MM.1S (cell line): ENCODE results near the gene EN2.

Experiments
- DNase-seq: peaks from one replicate; pipeline ENCODE4 v3.0.0-alpha.2; 2015
- H2AFZ ChIP-seq: fragments of 300-600 bp; sonication (generic); 2 replicates; pipeline ENCODE4 v1.6.0; 2016; ENCODE audit warnings: antibody characterized with exemption, low read length
- H3F3A ChIP-seq: fragments of 300-600 bp; sonication (generic); 2 replicates; pipeline ENCODE4 v1.6.1; 2016; ENCODE audit warnings: mild to moderate bottlenecking, antibody characterized with exemption, low read length, moderate library complexity, mixed read lengths; ENCODE audit not compliant: insufficient read depth
- H3K27ac ChIP-seq: fragments of 300-600 bp; sonication (generic); 2 replicates; pipeline ENCODE4 v1.5.1; 2016; ENCODE audit warnings: mild to moderate bottlenecking, low read length
- H3K27me3 ChIP-seq: fragments of 300-600 bp; sonication (generic); replicated peaks from 2 replicates; pipeline ENCODE4 v1.6.0; 2016; ENCODE audit warnings: low read length; ENCODE audit not compliant: insufficient read depth
- H3K36me3 ChIP-seq: fragments of 300-600 bp; sonication (generic); replicated peaks from 2 replicates; pipeline ENCODE4 v1.6.1; 2016; ENCODE audit warnings: mild to moderate bottlenecking, low read length, mixed read lengths; ENCODE audit not compliant: insufficient read depth
- H3K4me1 ChIP-seq: fragments of 300-600 bp; sonication (generic); 2 replicates; pipeline ENCODE4 v1.6.1; 2016; ENCODE audit warnings: low read length, mixed read lengths
- H3K4me2 ChIP-seq: fragments of 300-600 bp; sonication (generic); 2 replicates; pipeline ENCODE4 v1.6.0; 2016; ENCODE audit warnings: low read depth, low read length
- H3K4me3 ChIP-seq: fragments of 300-600 bp; sonication (generic); 2 replicates; pipeline ENCODE4 v1.5.1; 2016; ENCODE audit warnings: low read length, mixed read lengths
- H3K79me2 ChIP-seq: fragments of 300-600 bp; sonication (generic); 2 replicates; pipeline ENCODE4 v1.6.1; 2016; ENCODE audit warnings: mixed run types, low read length, mixed read lengths
- H3K9ac ChIP-seq: fragments of 300-600 bp; sonication (generic); 2 replicates; pipeline ENCODE4 v1.6.1; 2016; ENCODE audit warnings: low read length, mixed read lengths
- H3K9me2 ChIP-seq: fragments of 300-600 bp; sonication (generic); replicated peaks from 2 replicates; pipeline ENCODE4 v1.6.1; 2016; ENCODE audit warnings: mild to moderate bottlenecking, low read length, mixed read lengths; ENCODE audit not compliant: insufficient read depth
- H3K9me3 ChIP-seq: fragments of 300-600 bp; sonication (generic); replicated peaks from 2 replicates; pipeline ENCODE4 v1.6.1; 2016; ENCODE audit warnings: mild to moderate bottlenecking, low read length, mixed read lengths; ENCODE audit not compliant: insufficient read depth
- H4K20me1 ChIP-seq: fragments of 300-600 bp; sonication (generic); 2 replicates; pipeline ENCODE4 v1.6.1; 2016; ENCODE audit warnings: mild to moderate bottlenecking, low read length, moderate library complexity, mixed read lengths; ENCODE audit not compliant: insufficient read depth
- EZH2 ChIP-seq: fragments of 300-600 bp; sonication (generic); optimal IDR thresholded peaks from 2 replicates; pipeline ENCODE3; 2017; ENCODE audit warnings: low read depth, mild to moderate bottlenecking, antibody characterized with exemption, low read length, mixed read lengths
- EZH2phosphoT487 ChIP-seq: fragments of 300-600 bp; sonication (generic); IDR thresholded peaks from 2 replicates; pipeline ENCODE4 v1.6.1; 2018; ENCODE audit warnings: antibody characterized with exemption, low read length
- TF ChIP-seq, protein P1 (sequence below): fragments of 300-600 bp; sonication (generic); IDR thresholded peaks from 2 replicates; pipeline ENCODE4 v1.5.1; 2016; ENCODE audit warnings: antibody characterized with exemption, low read length, mixed read lengths

The EN2 gene

DNA sequence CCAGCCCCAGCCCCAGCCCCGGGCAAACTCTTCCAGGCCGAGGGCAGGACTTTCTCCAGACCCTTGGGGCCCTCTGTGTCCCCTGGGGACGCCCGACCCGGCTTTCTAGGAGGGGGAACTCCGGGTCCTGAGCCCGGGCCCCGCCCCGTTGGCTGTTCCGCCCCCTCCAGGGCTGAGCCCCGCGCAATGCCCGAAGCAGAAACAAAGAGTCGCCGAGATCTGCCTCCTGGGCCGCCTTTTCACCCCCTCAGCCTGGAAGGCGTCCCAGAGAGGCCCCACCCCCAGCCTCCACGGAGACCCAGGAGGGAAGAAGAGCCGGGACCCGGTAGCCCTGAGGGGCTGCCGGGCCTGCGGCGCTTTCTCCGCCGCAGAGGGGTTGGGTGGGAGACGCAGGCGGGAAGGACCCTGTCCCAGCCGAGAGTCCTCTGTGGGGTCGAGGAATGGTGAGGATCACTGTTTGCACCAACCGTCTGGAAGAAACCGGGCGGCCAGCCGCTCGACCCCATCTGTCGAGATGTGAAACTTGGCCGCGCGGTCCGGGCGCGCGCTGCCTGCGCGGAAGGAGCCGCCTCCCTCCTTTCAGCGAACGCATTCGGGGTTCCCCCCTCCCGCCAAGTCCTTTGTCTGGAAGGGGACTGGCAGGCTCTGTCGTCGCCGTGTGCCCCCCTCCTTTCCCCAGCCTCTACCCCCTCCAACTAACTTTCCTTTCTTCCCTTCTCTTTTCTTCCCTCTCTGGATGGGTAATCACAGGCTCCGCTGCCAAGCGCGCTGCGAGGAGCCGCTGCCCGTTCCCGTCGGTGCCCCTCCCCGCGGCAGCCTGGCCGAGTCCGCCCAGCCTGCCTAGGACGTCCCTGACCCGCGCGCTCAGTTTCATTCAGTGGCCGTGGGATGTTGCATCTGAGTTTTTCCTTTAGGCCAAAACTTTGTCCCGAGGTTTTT, 10.2 kb downstream of the EN2 start:
- Histone ChIP-seq H3K9ac (no peak overlapping the region), H3K9me3 (no peaks in the 10 kb centered on the region), H3K27me3 (peaks cover 97% of the 10 kb centered on the region), H2AFZ (no peak overlapping the region), H3F3A (no peaks in the 10 kb centered on the region), H3K9me2 (no peaks in the 10 kb centered on the region), H3K4me3 (no peak overlapping the region), H4K20me1 (no peaks in the 10 kb centered on the region), H3K36me3 (no peaks in the 10 kb centered on the region), H3K4me1 (no peaks in the 10 kb centered on the region), H3K4me2 (no peak overlapping the region), H3K27ac (no peak overlapping the region), H3K79me2 (no peaks in the 10 kb centered on the region)
- no peak for TF ChIP-seq EZH2phosphoT487
- TF ChIP-seq, protein P1, sequence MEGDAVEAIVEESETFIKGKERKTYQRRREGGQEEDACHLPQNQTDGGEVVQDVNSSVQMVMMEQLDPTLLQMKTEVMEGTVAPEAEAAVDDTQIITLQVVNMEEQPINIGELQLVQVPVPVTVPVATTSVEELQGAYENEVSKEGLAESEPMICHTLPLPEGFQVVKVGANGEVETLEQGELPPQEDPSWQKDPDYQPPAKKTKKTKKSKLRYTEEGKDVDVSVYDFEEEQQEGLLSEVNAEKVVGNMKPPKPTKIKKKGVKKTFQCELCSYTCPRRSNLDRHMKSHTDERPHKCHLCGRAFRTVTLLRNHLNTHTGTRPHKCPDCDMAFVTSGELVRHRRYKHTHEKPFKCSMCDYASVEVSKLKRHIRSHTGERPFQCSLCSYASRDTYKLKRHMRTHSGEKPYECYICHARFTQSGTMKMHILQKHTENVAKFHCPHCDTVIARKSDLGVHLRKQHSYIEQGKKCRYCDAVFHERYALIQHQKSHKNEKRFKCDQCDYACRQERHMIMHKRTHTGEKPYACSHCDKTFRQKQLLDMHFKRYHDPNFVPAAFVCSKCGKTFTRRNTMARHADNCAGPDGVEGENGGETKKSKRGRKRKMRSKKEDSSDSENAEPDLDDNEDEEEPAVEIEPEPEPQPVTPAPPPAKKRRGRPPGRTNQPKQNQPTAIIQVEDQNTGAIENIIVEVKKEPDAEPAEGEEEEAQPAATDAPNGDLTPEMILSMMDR = no peak
- no peak for TF ChIP-seq EZH2
- no peak for DNase-seq

DNA sequence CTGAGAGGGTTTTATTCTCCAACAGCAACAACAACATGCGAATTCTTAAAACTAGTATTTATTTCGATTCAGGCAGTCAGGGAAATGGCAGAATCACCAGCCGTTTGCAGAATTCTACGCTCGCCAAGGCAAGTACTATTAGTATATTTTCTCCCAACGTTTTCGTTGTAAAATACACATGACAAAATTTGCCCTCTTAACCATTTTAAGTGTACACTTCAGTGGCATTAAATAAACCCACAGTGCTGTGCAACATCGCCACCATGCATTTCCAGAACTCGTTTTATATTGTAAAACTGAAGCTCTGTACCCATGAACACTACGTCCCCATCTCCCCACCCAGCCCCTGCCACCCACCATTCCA, 10.8 kb downstream of the EN2 start:
- Histone ChIP-seq H4K20me1 (no peaks in the 10 kb centered on the region), H3K4me2 (no peak overlapping the region), H3K9me3 (no peaks in the 10 kb centered on the region), H3F3A (no peaks in the 10 kb centered on the region), H3K9ac (no peak overlapping the region), H3K36me3 (no peaks in the 10 kb centered on the region), H3K79me2 (no peaks in the 10 kb centered on the region), H3K27ac (no peak overlapping the region), H2AFZ (no peak overlapping the region), H3K4me3 (no peak overlapping the region), H3K9me2 (no peaks in the 10 kb centered on the region), H3K27me3 (peaks cover 97% of the 10 kb centered on the region), H3K4me1 (no peaks in the 10 kb centered on the region)
- no peak for TF ChIP-seq EZH2phosphoT487
- TF ChIP-seq EZH2 = no peak
- TF ChIP-seq, protein P1 = no peak
- DNase-seq = no peak

- H3K27ac ChIP-seq = no peak overlapping the region
- no peak overlapping the region for H3K4me2 ChIP-seq
- no peaks in the 10 kb centered on the region for H3K4me1 ChIP-seq
- no peak overlapping the region for H2AFZ ChIP-seq
- H3K4me3 ChIP-seq = no peak overlapping the region
- no peaks in the 10 kb centered on the region for H3F3A ChIP-seq
- TF ChIP-seq EZH2 (no peak), EZH2phosphoT487 (no peak)
- TF ChIP-seq, protein P1 = no peak
- no peak overlapping the region for H3K9ac ChIP-seq
- DNase-seq = no peak
- H4K20me1 ChIP-seq = no peaks in the 10 kb centered on the region
- H3K27me3 ChIP-seq = peaks cover 97% of the 10 kb centered on the region
- H3K79me2 ChIP-seq = no peaks in the 10 kb centered on the region
- H3K9me3 ChIP-seq = no peaks in the 10 kb centered on the region
- H3K9me2 ChIP-seq = no peaks in the 10 kb centered on the region
- no peaks in the 10 kb centered on the region for H3K36me3 ChIP-seq
These were observed 11.6 kb downstream of the EN2 start for GRCh38 chr7:155469311-155470185.
